HG03342 (cell line): ENCODE results near the gene SMCP.

Source experiments
- ATAC-seq: cut with Tn5 transposase; IDR thresholded peaks from one replicate; pipeline ENCODE4 v1.9.1; 2021; ENCODE audit warnings: mild to moderate bottlenecking, moderate library complexity; ENCODE audit not compliant: unreplicated experiment

The SMCP gene

GRCh38 chr1:152886085-152886484 lies 8.0 kb downstream of the SMCP start:
- ATAC-seq: no peak

GRCh38 chr1:152886758-152887409 lies 8.8 kb downstream of the SMCP start:
- ATAC-seq: no peak

- no peak for ATAC-seq
Measured at GRCh38 chr1:152888126-152888525, 10.0 kb downstream of the SMCP start.

- no peak for ATAC-seq
Measured at GRCh38 chr1:152899027-152899426, 20.9 kb downstream of the SMCP start.

- ATAC-seq: no peak
Measured at GRCh38 chr1:152899883-152900282, 21.8 kb downstream of the SMCP start.

GRCh38 chr1:152901631-152902030 lies 23.5 kb downstream of the SMCP start:
- no peak for ATAC-seq

- ATAC-seq: no peak
Measured at GRCh38 chr1:152902636-152903035, 24.5 kb downstream of the SMCP start.

GRCh38 chr1:152904688-152905440 lies 26.7 kb downstream of the SMCP start:
- ATAC-seq: no peak

- no peak for ATAC-seq
Measured at GRCh38 chr1:152906023-152906565, 28.0 kb downstream of the SMCP start.

GRCh38 chr1:152907686-152908601 lies 29.8 kb downstream of the SMCP start, which contains the start of gene IVL:
TSS of gene IVL (plus strand) at chr1:152908546. CDS start at chr1:152909798, 1,252 bp downstream.
- ATAC-seq: peak; percentile 53

GRCh38 chr1:152909206-152909605 lies 31.1 kb downstream of the SMCP start:
- ATAC-seq: no peak

- no peak for ATAC-seq
Measured at GRCh38 chr1:152912471-152912870, 34.3 kb downstream of the SMCP start.

- no peak for ATAC-seq
Measured at GRCh38 chr1:152912900-152913299, 34.8 kb downstream of the SMCP start.

- no peak for ATAC-seq
Measured at GRCh38 chr1:152917794-152918193, 39.7 kb downstream of the SMCP start.

GRCh38 chr1:152919071-152919470 lies 40.9 kb downstream of the SMCP start:
- no peak for ATAC-seq

GRCh38 chr1:152924191-152924590 lies 46.1 kb downstream of the SMCP start:
- ATAC-seq: no peak

- peak; percentile 58 for ATAC-seq
Measured at GRCh38 chr1:152926091-152926490, 48.0 kb downstream of the SMCP start.

- no peak for ATAC-seq
Measured at GRCh38 chr1:152928671-152929070, 50.5 kb downstream of the SMCP start.

- ATAC-seq: no peak
Measured at GRCh38 chr1:152932170-152932811, 54.2 kb downstream of the SMCP start.

- no peak for ATAC-seq
Measured at GRCh38 chr1:152933196-152933595, 55.1 kb downstream of the SMCP start.
